ENCODE results near the gene PKD1L1.

GRCh38 chr7:47973739-47974138, 25.5 kb upstream of the PKD1L1 start:
- TF ChIP-seq POLR2AphosphoS5 (IDR thresholded peaks at IDR 0.05; ENCODE audit: low read depth, low read length) = no peak
- TF ChIP-seq POLR2A (IDR thresholded peaks at IDR 0.05; ENCODE audit: low read depth, low read length) = no peak
